H1 (cell line): ENCODE data around the gene ASXL1. TPM values are rescaled to one million over a fixed set of nuclear protein-coding genes. Genes with fewer than 3 reads are reported as not detected.

Experiments
- CTCF ChIA-PET: fragments of 300-600 bp; sonication (Branson Sonifier 250); formaldehyde crosslinking; loops from one replicate; lab custom pipeline; 2021; ENCODE audit not compliant: partially characterized antibody; lab: Charles Lee
- POLR2A ChIA-PET: fragments of 300-600 bp; sonication (Branson Sonifier 250); formaldehyde crosslinking; loops from one replicate; lab custom pipeline; 2021; ENCODE audit warnings: inconsistent platforms; ENCODE audit not compliant: partially characterized antibody; lab: Charles Lee
- DNase-seq, 2 experiments: peaks; one replicate each; pipeline versions ENCODE4 v3.0.0 to v3.0.0-alpha.2; 2010 to 2022; ENCODE audit warnings: low spot score in 2 of 2, low read depth in 1 of 2, mixed read lengths in 1 of 2
- FAIRE-seq: peaks from 2 replicates; lab custom pipeline; 2011; peaks lifted over from hg19 to GRCh38; lab: Jason Lieb, UNC
- H2AFZ ChIP-seq: 2 replicates; pipeline ENCODE4 v1.8.1; 2012; ENCODE audit warnings: low read length, inconsistent platforms
- H2AK5ac ChIP-seq: 2 replicates; pipeline ENCODE4 v1.6.1; 2013; ENCODE audit warnings: low read depth, low read length
- H2BK120ac ChIP-seq: replicated peaks from 2 replicates; pipeline ENCODE3; 2013; ENCODE audit warnings: low read depth, low read length, inconsistent platforms
- H2BK12ac ChIP-seq: 2 replicates; pipeline ENCODE4 v1.6.1; 2013; ENCODE audit warnings: low read depth, low read length
- H2BK15ac ChIP-seq: 2 replicates; pipeline ENCODE4 v1.6.1; 2013; ENCODE audit warnings: low read length
- H2BK20ac ChIP-seq: 2 replicates; pipeline ENCODE4 v1.6.1; 2013; ENCODE audit warnings: low read length
- H2BK5ac ChIP-seq: 2 replicates; pipeline ENCODE4 v1.6.1; 2013; ENCODE audit warnings: low read depth, low read length
- H3K14ac ChIP-seq: 2 replicates; pipeline ENCODE4 v1.6.1; 2013; ENCODE audit warnings: inconsistent platforms; ENCODE audit not compliant: insufficient read length
- H3K18ac ChIP-seq: 2 replicates; pipeline ENCODE4 v1.6.1; 2013; ENCODE audit warnings: low read length; ENCODE audit errors: extremely low read depth
- H3K23ac ChIP-seq: 2 replicates; pipeline ENCODE4 v1.6.1; 2013; ENCODE audit warnings: inconsistent platforms; ENCODE audit not compliant: insufficient read length
- H3K23me2 ChIP-seq: 2 replicates; pipeline ENCODE4 v1.6.1; 2013; ENCODE audit warnings: low read depth, low read length
- H3K27ac ChIP-seq: 2 replicates; pipeline ENCODE4 v1.6.1; 2011; ENCODE audit warnings: low read depth, low read length, inconsistent platforms
- H3K27me3 ChIP-seq, 4 experiments: replicated peaks in 1 of 4; 1 replicate in 1 of 4; 2 replicates in 3 of 4; pipeline versions ENCODE4 v1.6.1 to v1.8.1; 2011 to 2013; ENCODE audit warnings: low read length in 3 of 4, mild to moderate bottlenecking in 3 of 4, inconsistent platforms in 2 of 4, mixed read lengths in 2 of 4, moderate library complexity in 1 of 4; ENCODE audit not compliant: control insufficient read depth in 3 of 4, insufficient read depth in 3 of 4; ENCODE audit errors: extremely low read depth in 1 of 4
- H3K36me3 ChIP-seq, 4 experiments: 2 replicates each; pipeline versions ENCODE4 v1.6.1 to v1.8.1; 2011 to 2013; ENCODE audit warnings: mild to moderate bottlenecking in 4 of 4, low read length in 3 of 4, moderate library complexity in 2 of 4, control low read depth in 1 of 4, inconsistent platforms in 1 of 4; ENCODE audit not compliant: insufficient read depth in 4 of 4, control insufficient read depth in 2 of 4
- H3K4ac ChIP-seq: replicated peaks from 2 replicates; pipeline ENCODE3; 2013; ENCODE audit warnings: low read length, low read depth, mixed read lengths, inconsistent platforms; ENCODE audit not compliant: insufficient read length
- H3K4me1 ChIP-seq, 4 experiments: replicated peaks in 1 of 4; 1 replicate in 1 of 4; 2 replicates in 3 of 4; pipeline versions ENCODE4 v1.6.1 to v1.8.1; 2011 to 2013; ENCODE audit warnings: low read length in 3 of 4, inconsistent platforms in 2 of 4, mixed read lengths in 1 of 4; ENCODE audit not compliant: insufficient read depth in 4 of 4, control insufficient read depth in 3 of 4
- H3K4me2 ChIP-seq, 2 experiments: 2 replicates each; pipeline versions ENCODE4 v1.6.1 to v1.8.1; 2011 to 2013; ENCODE audit warnings: low read depth in 2 of 2, low read length in 2 of 2, control low read depth in 1 of 2, inconsistent platforms in 1 of 2, mild to moderate bottlenecking in 1 of 2; ENCODE audit not compliant: insufficient read depth in 1 of 2
- H3K4me3 ChIP-seq, 4 experiments: fragments of 200-600, 300-600 bp in 1 of 4; sonication (generic), shearing (Covaris generic), sonication (Bioruptor Twin) in 1 of 4; 2 replicates each; pipeline versions ENCODE4 v1.5.1 to v1.8.1; 2011 to 2016; ENCODE audit warnings: low read length in 4 of 4, low read depth in 3 of 4, control low read depth in 2 of 4, inconsistent platforms in 2 of 4, mild to moderate bottlenecking in 2 of 4, mixed read lengths in 1 of 4, moderate library complexity in 1 of 4; ENCODE audit not compliant: insufficient read depth in 2 of 4; ENCODE audit errors: extremely low read depth in 1 of 4
- H3K56ac ChIP-seq: replicated peaks from 2 replicates; pipeline ENCODE3; 2013; ENCODE audit warnings: low read depth, mild to moderate bottlenecking, mixed read lengths, low read length, inconsistent platforms; ENCODE audit not compliant: insufficient read length
- H3K79me1 ChIP-seq: 2 replicates; pipeline ENCODE4 v1.6.1; 2013; ENCODE audit warnings: low read depth, low read length, control low read depth
- H3K79me2 ChIP-seq, 2 experiments: 2 replicates each; pipeline versions ENCODE4 v1.6.1 to v1.8.1; 2012 to 2013; ENCODE audit warnings: low read length in 2 of 2, mild to moderate bottlenecking in 2 of 2, inconsistent platforms in 1 of 2; ENCODE audit not compliant: insufficient read depth in 2 of 2, control insufficient read depth in 1 of 2
- H3K9ac ChIP-seq, 4 experiments: replicated peaks in 1 of 4; 1 replicate in 1 of 4; 2 replicates in 3 of 4; pipeline versions ENCODE4 v1.6.1 to v1.8.1; 2011 to 2013; ENCODE audit warnings: low read depth in 3 of 4, low read length in 3 of 4, control low read depth in 2 of 4, mild to moderate bottlenecking in 2 of 4, moderate library complexity in 2 of 4, inconsistent platforms in 1 of 4; ENCODE audit errors: extremely low read depth in 1 of 4
- H3K9me3 ChIP-seq, 2 experiments: 2 replicates each; pipeline versions ENCODE4 v1.6.1 to v1.8.1; 2012 to 2013; ENCODE audit warnings: mild to moderate bottlenecking in 2 of 2, moderate library complexity in 2 of 2, control low read depth in 1 of 2, inconsistent platforms in 1 of 2, low read depth in 1 of 2, low read length in 1 of 2, mixed read lengths in 1 of 2; ENCODE audit not compliant: insufficient read depth in 2 of 2
- H4K20me1 ChIP-seq, 2 experiments: replicated peaks in 1 of 2; 2 replicates each; pipeline versions ENCODE3 to v1.8.1; 2011 to 2013; ENCODE audit warnings: inconsistent platforms in 2 of 2, low read length in 2 of 2, mild to moderate bottlenecking in 1 of 2; ENCODE audit not compliant: insufficient read depth in 2 of 2, control insufficient read depth in 1 of 2
- H4K5ac ChIP-seq: 2 replicates; pipeline ENCODE4 v1.6.1; 2013; ENCODE audit warnings: low read length, low read depth, mixed read lengths, inconsistent platforms; ENCODE audit not compliant: insufficient read length
- H4K8ac ChIP-seq: 2 replicates; pipeline ENCODE4 v1.8.0; 2013; ENCODE audit warnings: mild to moderate bottlenecking, moderate library complexity, low read length, inconsistent platforms; ENCODE audit not compliant: insufficient read depth; ENCODE audit errors: extremely low read depth
- H4K91ac ChIP-seq: replicated peaks from 2 replicates; pipeline ENCODE3; 2013; ENCODE audit warnings: low read length, mixed read lengths, inconsistent platforms; ENCODE audit not compliant: insufficient read length
- CBX5 ChIP-seq: fragments of 300-800, 300-1000 bp; sonication (generic); IDR thresholded peaks from 2 replicates; pipeline ENCODE4 v1.7.1; 2016; ENCODE audit warnings: antibody characterized with exemption, low read length, low read depth
- CHD1 ChIP-seq: IDR thresholded peaks from 2 replicates; pipeline ENCODE4 v1.6.1; 2012; ENCODE audit warnings: low read depth, low read length, improper control_type of control experiment
- CHD2 ChIP-seq: IDR thresholded peaks from 2 replicates; pipeline ENCODE4 v1.6.1; 2012; ENCODE audit warnings: low read length, improper control_type of control experiment
- EZH2 ChIP-seq: fragments of 200-600 bp; sonication (generic); IDR thresholded peaks from 2 replicates; pipeline ENCODE4 v1.7.1; 2012; ENCODE audit warnings: low read depth, mild to moderate bottlenecking, moderate library complexity, low read length, inconsistent platforms; ENCODE audit not compliant: severe bottlenecking
- GTF2F1 ChIP-seq: IDR thresholded peaks from 2 replicates; pipeline ENCODE4 v1.6.1; 2012; ENCODE audit warnings: low read depth, low read length, improper control_type of control experiment, borderline replicate concordance
- HDAC2 ChIP-seq, 2 experiments: fragments of 300-600 bp in 1 of 2; sonication (generic) in 1 of 2; IDR thresholded peaks; 2 replicates each; pipeline ENCODE4 v1.6.1; 2011 to 2012; ENCODE audit warnings: low read depth in 2 of 2, low read length in 2 of 2, mild to moderate bottlenecking in 2 of 2, moderate library complexity in 2 of 2, borderline replicate concordance in 1 of 2, inconsistent platforms in 1 of 2
- JUN ChIP-seq: IDR thresholded peaks from 2 replicates; pipeline ENCODE4 v1.6.1; 2011; ENCODE audit warnings: low read depth, mild to moderate bottlenecking, improper control_type of control experiment, low read length
- MAX ChIP-seq: IDR thresholded peaks from 2 replicates; pipeline ENCODE4 v1.6.1; 2012; ENCODE audit warnings: inconsistent platforms
- NANOG ChIP-seq: IDR thresholded peaks from 2 replicates; pipeline ENCODE4 v1.6.1; 2011; ENCODE audit warnings: low read length, low read depth, mild to moderate bottlenecking, inconsistent platforms; ENCODE audit not compliant: insufficient read depth, poor library complexity, severe bottlenecking
- NRF1 ChIP-seq: IDR thresholded peaks from 2 replicates; pipeline ENCODE4 v1.6.1; 2011; ENCODE audit warnings: mild to moderate bottlenecking, low read depth, low read length, improper control_type of control experiment
- POU5F1 ChIP-seq: IDR thresholded peaks from 2 replicates; pipeline ENCODE4 v1.6.1; 2011; ENCODE audit warnings: low read depth, mild to moderate bottlenecking, low read length, moderate library complexity
- RBBP5 ChIP-seq: IDR thresholded peaks from 2 replicates; pipeline ENCODE4 v1.7.1; 2012; ENCODE audit warnings: low read depth, mild to moderate bottlenecking, inconsistent platforms, low read length, moderate library complexity, borderline replicate concordance
- SP2 ChIP-seq: IDR thresholded peaks from 2 replicates; pipeline ENCODE4 v1.6.1; 2012; ENCODE audit warnings: mild to moderate bottlenecking, low read length, inconsistent platforms
- TBP ChIP-seq: IDR thresholded peaks from 2 replicates; pipeline ENCODE4 v1.6.1; 2011; ENCODE audit warnings: low read depth, low read length, improper control_type of control experiment
- ZNF274 ChIP-seq: IDR thresholded peaks from 2 replicates; pipeline ENCODE4 v1.7.0; 2012; ENCODE audit warnings: low read length, borderline replicate concordance; ENCODE audit errors: extremely low read depth
- WGBS, 2 experiments: shearing (Covaris generic) in 1 of 2; methylation state at CpG; one replicate each; pipeline versions ENCODE4 v1.1.6 to v1.1.7; 2013 to 2015; ENCODE audit warnings: low lambda C conversion rate in 2 of 2, mixed read lengths in 2 of 2, inconsistent platforms in 1 of 2, low coverage in 1 of 2, missing lambda C conversion rate in 1 of 2; ENCODE audit not compliant: insufficient replicate concordance in 2 of 2, insufficient coverage in 1 of 2, insufficient read length in 1 of 2; ENCODE audit errors: extremely low coverage in 1 of 2, missing lambda C conversion rate in 1 of 2; 5-methylcytosine and 5-hydroxymethylcytosine counted together
- polyA plus RNA-seq, 7 experiments: library from polyadenylated mRNA; depleted of rRNA in 3 of 7; stranded (reverse) in 5 of 7; unstranded in 2 of 7; fragments of >200 nt in 5 of 7; fragments of 200-250 nt in 2 of 7; gene quantifications; 1 replicate in 5 of 7; 2 replicates in 1 of 7; 4 replicates in 1 of 7; pipeline versions ENCODE4 v1.2.1 to v1.2.3, GENCODE V29; 2011 to 2013; ENCODE audit warnings: missing spikeins in 2 of 7, mixed read lengths in 2 of 7
- total RNA-seq: library from RNA; stranded (reverse); fragmentation: NEBNext Ultra II Directional; extraction: Animal tissue kit (Norgen Biotek cat#: 25700); gene quantifications from 2 replicates; pipeline ENCODE4 v1.2.1, GENCODE V29; 2021

The ASXL1 gene
- total and polyA plus RNA-seq, 2 of the 8 experiments (the other 6 are each of a cell fraction or from before 2014, with no cell fraction given): 10.6 to 26.5 TPM

- H2BK20ac ChIP-seq: no peak overlapping the region
- POLR2A ChIA-PET: no interaction called here
- H3K27me3 ChIP-seq: no peaks in the 10 kb centered on the region; a peak in 2 of 7 replicates
- no peak overlapping the region for H3K23ac ChIP-seq
- no peak overlapping the region for H3K14ac ChIP-seq
- H4K5ac ChIP-seq: no peak overlapping the region
- H3K18ac ChIP-seq: no peak overlapping the region
- H3K9me3 ChIP-seq: no peaks in the 10 kb centered on the region
- CTCF ChIA-PET: interaction anchor here (2.1 kb wide), 1 partner anchor 12 kb away, joined by 14 read pairs; no protein-coding TSS in a partner anchor
- H2AFZ ChIP-seq: no peak overlapping the region
- H3K79me2 ChIP-seq: no peaks in the 10 kb centered on the region
- H3K36me3 ChIP-seq: no peaks in the 10 kb centered on the region
- no peak overlapping the region for H3K27ac ChIP-seq
- DNase-seq: no peak
- no peak overlapping the region for H2AK5ac ChIP-seq
- no peaks in the 10 kb centered on the region for H3K4me1 ChIP-seq
- H4K91ac ChIP-seq: no peak overlapping the region
- no peak overlapping the region for H3K56ac ChIP-seq
- H3K4me2 ChIP-seq: no peak overlapping the region
- no peaks in the 10 kb centered on the region for H3K79me1 ChIP-seq
- no peak for FAIRE-seq
- no peaks in the 10 kb centered on the region for H4K20me1 ChIP-seq
- 83% methylated on average over 3 of the region's 3 CpGs; no CpG with 5 or more reads in 1 of the 2 experiments for WGBS, 2 experiments
- no peak overlapping the region for H4K8ac ChIP-seq
- H2BK12ac ChIP-seq: no peak overlapping the region
- no peak overlapping the region for H2BK5ac ChIP-seq
- no peak overlapping the region for H3K4me3 ChIP-seq
- no peak overlapping the region for H3K4ac ChIP-seq
- no peaks in the 10 kb centered on the region for H3K23me2 ChIP-seq
- no peak overlapping the region for H2BK120ac ChIP-seq
- H3K9ac ChIP-seq: no peak overlapping the region
- no peak overlapping the region for H2BK15ac ChIP-seq
- TF ChIP-seq POU5F1 (no peak), MAX (no peak), JUN (no peak), EZH2 (no peak), CHD1 (no peak), GTF2F1 (no peak), ZNF274 (no peak), CHD2 (no peak), TBP (no peak), SP2 (no peak), RBBP5 (no peak), CBX5 (no peak), NRF1 (no peak), NANOG (no peak), HDAC2 (IDR thresholded peaks at IDR 0.05; ENCODE audit: borderline replicate concordance in 1 of 2, low read depth in 2 of 2, low read length in 2 of 2) (no peak)
These were observed 7.7 kb upstream of the ASXL1 start for GRCh38 chr20:32350421-32350820.
